Immature natural killer cell (primary cell): ENCODE measurements around the gene METRN. TPM values are rescaled to one million over a fixed set of nuclear protein-coding genes. Genes with fewer than 3 reads are reported as not detected.
"Not testable (repeated sequence)": the region's sequence is repeated elsewhere in the genome, so short reads cannot be mapped to it uniquely, and the experiment has no call there.

Source experiments
- DNase-seq, 3 donors: peaks; one replicate each; pipeline ENCODE4 v3.0.0; 2022; ENCODE audit warnings: mixed read lengths in 1 of 3
- H3K27ac Mint-ChIP-seq, 6 donors: one replicate each; pipeline ENCODE4 v1.8.0; 2020; ENCODE audit warnings: mixed read lengths in 6 of 6, mild to moderate bottlenecking in 5 of 6, inconsistent platforms in 4 of 6, moderate library complexity in 3 of 6
- H3K27me3 Mint-ChIP-seq, 3 donors: one replicate each; pipeline ENCODE4 v1.8.0; 2020 to 2021; ENCODE audit warnings: low read depth in 3 of 3, mild to moderate bottlenecking in 3 of 3, mixed read lengths in 3 of 3, moderate library complexity in 3 of 3, inconsistent platforms in 1 of 3
- H3K36me3 Mint-ChIP-seq, 3 donors: one replicate each; pipeline ENCODE4 v1.8.0; 2020; ENCODE audit warnings: mixed read lengths in 3 of 3, inconsistent platforms in 2 of 3, mild to moderate bottlenecking in 2 of 3
- H3K4me1 Mint-ChIP-seq, 2 donors: one replicate each; pipeline ENCODE4 v1.8.0; 2020; ENCODE audit warnings: inconsistent platforms in 2 of 2, mild to moderate bottlenecking in 2 of 2, mixed read lengths in 2 of 2, moderate library complexity in 1 of 2
- H3K4me3 Mint-ChIP-seq, 5 donors: one replicate each; pipeline ENCODE4 v1.8.0; 2020; ENCODE audit warnings: mild to moderate bottlenecking in 5 of 5, mixed read lengths in 5 of 5, inconsistent platforms in 3 of 5, moderate library complexity in 3 of 5
- H3K9me3 Mint-ChIP-seq, 6 donors: one replicate each; pipeline ENCODE4 v1.8.0; 2020; ENCODE audit warnings: mild to moderate bottlenecking in 6 of 6, mixed read lengths in 6 of 6, inconsistent platforms in 4 of 6, moderate library complexity in 3 of 6
- polyA plus RNA-seq, 3 donors: library from polyadenylated mRNA; unstranded; fragments of 300-500 nt; fragmentation: Illumina TruSeq; gene quantifications; one replicate each; pipeline ENCODE4 v1.2.3, GENCODE V29; 2021

METRN gene
- polyA plus RNA-seq, 3 donors from 2014 or later = 29.6 to 61.7 (median 45.4) TPM

DNA sequence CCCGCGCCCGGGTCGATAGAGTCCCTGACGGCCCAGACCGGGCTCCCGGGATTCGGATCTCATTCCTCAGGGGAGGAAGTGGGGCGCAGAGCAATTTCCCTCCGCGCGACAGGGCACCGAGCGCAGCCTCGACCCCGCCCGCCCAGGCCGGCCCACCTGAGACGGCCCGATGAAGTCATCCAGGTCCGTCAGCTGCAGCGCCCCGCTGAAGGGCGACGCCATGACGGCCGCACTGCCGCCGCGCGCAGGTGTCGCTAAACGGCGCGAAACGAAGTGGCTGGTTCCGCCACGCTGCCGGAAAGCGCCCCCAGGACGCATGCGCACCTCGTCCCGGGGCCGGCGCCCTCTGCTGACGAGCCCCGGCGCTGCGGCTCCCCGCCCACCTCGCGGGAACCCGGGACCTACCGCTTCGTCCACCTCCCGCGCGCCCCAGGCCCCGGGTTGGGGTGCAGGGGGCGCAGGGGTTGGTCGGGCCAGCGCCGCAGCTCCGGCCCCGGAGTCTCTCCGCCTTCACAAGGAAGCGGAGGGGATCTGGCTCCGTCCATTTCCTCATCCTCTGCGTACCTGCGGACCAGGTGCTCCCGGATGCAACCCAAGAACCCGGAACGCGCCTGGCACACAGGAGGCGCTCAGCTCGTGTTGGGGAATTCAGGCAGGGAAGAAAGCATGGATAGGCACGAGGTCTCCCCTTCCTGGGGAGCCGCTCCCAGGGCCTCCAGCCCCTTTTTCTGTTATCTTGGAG is 26.0 kb downstream of the METRN start, which contains the start of gene CIAO3:
TSS of gene CIAO3 (minus strand) at position 234 of the 742 bp plus-strand sequence. CDS start at position 222, 12 bp downstream.
- DNase-seq = peak; percentile 90 to 92 (median 91)
- no peaks in the 10 kb centered on the region for H3K9me3 Mint-ChIP-seq
- peaks cover 0 to 4% (median 1%) of the 10 kb centered on the region in 3 donors for H3K27me3 Mint-ChIP-seq
- peak within 1 kb of the TSS in 3 of 6 donors; percentile 32 to 58 (median 57) for H3K27ac Mint-ChIP-seq
- peaks cover 8 to 15% of the 10 kb centered on the region in 2 donors for H3K4me1 Mint-ChIP-seq
- peak within 1 kb of the TSS; percentile 69 to 82 (median 76) for H3K4me3 Mint-ChIP-seq
- H3K36me3 Mint-ChIP-seq = peaks cover 0 to 4% (median 0%) of the 10 kb centered on the region in 3 donors

DNA sequence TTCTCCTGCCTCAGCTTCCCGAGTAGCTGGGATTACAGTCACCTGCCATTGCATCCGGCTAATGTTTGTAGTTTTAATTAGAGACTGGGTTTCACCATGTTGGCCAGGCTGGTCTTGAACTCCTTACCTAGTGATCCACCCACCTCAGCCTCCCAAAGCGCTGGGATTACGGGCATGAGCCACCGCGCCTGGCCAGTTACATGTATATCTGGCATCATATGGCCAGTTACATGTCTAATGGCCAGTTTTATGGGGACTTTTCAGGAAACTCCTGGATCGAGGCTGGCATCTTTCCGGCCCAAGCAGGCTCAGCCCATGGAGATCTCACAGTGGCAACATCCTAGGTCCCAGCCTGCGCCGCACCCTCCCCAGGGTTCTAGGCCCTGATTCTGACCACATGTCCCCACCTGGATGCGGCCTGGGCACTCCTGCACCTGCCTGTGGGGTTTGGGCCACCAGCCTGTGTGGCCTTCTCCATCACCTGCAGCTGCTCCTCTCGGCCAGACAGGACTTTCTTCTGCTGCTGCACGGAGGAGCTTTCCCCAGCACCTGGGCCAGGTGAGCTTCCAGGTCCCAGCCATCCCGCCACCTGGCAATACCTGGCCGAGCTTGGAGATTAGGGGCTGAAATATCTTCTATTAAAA is 27.2 kb downstream of the METRN start:
- H3K36me3 Mint-ChIP-seq = no peaks in the 10 kb centered on the region
- peaks cover 8 to 15% of the 10 kb centered on the region in 2 donors for H3K4me1 Mint-ChIP-seq

DNA sequence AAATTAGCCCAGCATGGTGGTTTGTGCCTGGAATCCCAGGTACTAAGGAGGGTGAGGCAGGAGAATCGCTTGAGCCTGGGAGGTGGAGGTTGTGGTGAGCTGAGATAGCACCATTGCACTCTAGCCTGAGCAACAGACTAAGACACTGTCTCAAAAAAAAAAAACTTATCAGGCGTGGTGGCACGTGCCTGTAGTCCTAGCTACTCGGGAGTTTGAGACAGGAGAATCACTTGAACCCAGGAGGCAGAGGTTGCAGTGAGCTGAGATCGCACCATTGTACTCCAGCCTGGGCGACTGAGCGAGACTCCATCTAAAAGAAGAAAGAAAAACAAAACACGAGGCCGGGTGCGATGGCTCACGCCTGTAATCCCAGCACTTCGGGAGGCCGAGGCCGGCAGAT is 28.0 kb downstream of the METRN start:
- H3K36me3 Mint-ChIP-seq, H3K4me3 Mint-ChIP-seq, H3K27ac Mint-ChIP-seq, DNase-seq, H3K9me3 Mint-ChIP-seq, H3K27me3 Mint-ChIP-seq: not testable (repeated sequence)
- peaks cover 8 to 15% of the 10 kb centered on the region in 2 donors for H3K4me1 Mint-ChIP-seq

More for the DNA sequence above, 27.2 kb downstream of the METRN start:
- DNase-seq = no peak
- Mint-ChIP-seq H3K4me3 (peak overlapping the region; percentile 45 to 67 (median 63)), H3K27ac (no peak overlapping the region), H3K27me3 (peaks cover 0 to 6% (median 1%) of the 10 kb centered on the region in 3 donors), H3K9me3 (no peaks in the 10 kb centered on the region)

DNA sequence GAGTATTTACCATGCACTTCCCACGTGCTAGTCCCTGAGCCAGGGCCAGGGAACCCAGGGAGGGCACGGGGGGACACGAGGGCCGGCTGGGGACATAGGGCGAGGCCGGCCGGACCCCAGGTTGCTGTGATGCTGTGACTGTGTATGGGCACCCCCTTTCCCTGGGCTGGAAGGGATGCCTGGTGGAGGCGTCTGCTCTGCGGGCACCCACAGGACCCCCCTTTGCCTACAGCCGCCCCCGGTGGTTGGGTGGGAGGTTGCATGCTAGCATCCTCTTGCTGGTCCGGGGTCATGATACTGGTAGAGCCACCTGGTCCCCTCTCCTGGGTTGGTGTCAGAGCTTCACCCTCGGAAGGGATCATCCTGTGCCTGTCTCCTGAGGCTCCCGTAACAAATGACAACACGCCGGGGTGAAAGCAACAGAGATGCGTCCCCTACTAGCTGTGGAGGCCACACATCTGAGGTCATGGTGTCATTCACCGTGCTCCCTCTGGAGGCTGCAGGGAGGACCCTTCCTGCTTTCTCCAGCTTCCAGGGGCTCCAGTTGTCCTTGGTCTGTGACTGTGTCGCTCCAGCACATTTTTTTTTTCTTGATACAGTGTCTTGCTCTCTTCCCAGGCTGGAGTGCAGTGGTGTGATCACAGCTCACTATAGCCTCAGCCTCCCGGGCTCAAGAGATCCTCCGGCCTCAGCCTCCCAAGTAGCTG is 29.0 kb downstream of the METRN start:
- Mint-ChIP-seq H3K27ac (no peak overlapping the region), H3K9me3 (no peaks in the 10 kb centered on the region), H3K36me3 (no peaks in the 10 kb centered on the region), H3K4me3 (no peak overlapping the region), H3K4me1 (peaks cover 8 to 13% of the 10 kb centered on the region in 2 donors), H3K27me3 (peaks cover 0 to 2% (median 0%) of the 10 kb centered on the region in 3 donors)
- DNase-seq = no peak

DNA sequence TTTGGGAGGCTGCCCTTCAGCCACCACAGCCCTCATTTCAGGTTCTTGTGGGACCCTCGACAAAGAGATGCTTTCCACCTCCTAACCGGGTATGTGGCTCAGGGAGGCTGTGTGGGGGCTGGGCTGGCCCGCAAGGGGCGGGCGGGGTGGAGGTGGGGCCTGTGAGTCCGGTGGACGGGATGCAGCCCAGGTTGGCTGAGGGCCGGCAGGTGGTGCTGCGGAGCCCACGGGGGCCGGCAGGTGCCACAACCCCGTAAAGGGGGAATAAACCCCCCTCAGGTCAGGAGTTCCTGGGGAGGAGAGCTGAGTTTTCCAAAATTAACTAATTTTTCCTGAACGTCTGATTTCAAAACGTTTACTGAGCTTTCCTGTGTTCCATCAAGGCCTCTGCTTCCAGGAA is 30.8 kb downstream of the METRN start:
- no peaks in the 10 kb centered on the region for H3K9me3 Mint-ChIP-seq
- no peak overlapping the region for H3K4me3 Mint-ChIP-seq
- no peak overlapping the region for H3K27ac Mint-ChIP-seq
- H3K27me3 Mint-ChIP-seq = peaks cover 0 to 2% (median 0%) of the 10 kb centered on the region in 3 donors
- H3K4me1 Mint-ChIP-seq = peaks cover 0 to 3% of the 10 kb centered on the region in 2 donors
- DNase-seq = no peak
- no peaks in the 10 kb centered on the region for H3K36me3 Mint-ChIP-seq

DNA sequence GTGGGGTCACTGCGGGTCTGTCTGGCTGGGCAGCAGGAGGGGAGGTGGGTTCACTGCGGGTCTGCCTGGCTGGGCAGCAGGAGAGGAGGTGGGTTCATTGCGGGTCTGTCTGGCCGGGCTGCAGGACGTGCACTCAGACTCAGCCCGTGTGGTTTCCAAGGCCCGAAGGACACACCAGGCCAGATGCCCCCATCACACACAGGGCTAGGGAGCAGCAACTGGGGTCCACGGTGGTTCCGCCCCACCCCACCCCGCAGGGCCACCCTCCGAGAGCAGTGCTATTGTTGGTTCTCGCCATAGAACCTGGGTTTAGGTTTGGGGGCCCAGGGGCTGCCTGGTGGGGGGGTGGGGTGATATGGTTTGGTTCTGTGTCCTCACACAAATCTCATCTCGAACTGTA is 31.7 kb downstream of the METRN start:
- H3K4me3 Mint-ChIP-seq = no peak overlapping the region
- peaks cover 0 to 3% (median 2%) of the 10 kb centered on the region in 3 donors for H3K27me3 Mint-ChIP-seq
- no peak for DNase-seq

DNA sequence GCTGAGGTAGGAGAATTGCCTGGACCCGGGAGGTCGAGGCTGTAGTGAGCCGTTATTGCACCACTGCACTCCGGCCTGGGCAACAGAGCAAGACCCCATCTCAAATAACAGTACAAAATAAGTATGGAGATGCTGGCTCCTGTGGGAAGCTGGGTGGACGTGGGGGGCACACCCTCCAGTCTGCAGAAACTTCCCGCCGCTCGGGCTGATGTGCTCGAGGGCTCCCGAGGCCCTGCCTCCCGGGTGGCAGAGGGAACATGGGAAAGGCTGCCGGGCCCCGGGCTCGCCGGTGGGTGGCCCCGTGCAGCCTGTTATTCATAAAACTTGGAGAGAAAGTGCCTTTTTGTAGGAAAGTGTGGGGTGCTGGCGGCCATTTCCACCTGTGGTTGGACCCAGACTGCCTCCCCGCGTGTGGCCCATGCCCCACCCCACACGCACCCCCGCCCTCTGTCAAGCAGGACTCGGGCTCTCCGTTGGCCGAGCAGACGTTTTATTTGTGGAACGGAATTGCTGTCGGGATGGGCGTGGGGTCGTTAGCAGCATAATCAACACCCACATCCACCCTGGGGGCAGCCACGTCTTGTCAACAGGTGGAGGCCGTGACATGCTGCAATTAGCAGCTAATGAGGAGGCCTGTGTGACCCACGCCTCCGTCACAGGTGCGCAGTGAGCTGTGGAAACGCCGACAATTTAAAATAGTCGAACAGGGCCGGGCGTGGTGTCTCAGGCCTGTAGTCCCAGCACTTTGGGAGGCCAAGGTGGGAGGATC is 33.2 kb downstream of the METRN start:
- DNase-seq = no peak
- peaks cover 0 to 4% (median 2%) of the 10 kb centered on the region in 3 donors for H3K27me3 Mint-ChIP-seq
- no peaks in the 10 kb centered on the region for H3K36me3 Mint-ChIP-seq
- no peak overlapping the region for H3K27ac Mint-ChIP-seq
- no peak overlapping the region for H3K4me3 Mint-ChIP-seq
- H3K9me3 Mint-ChIP-seq = no peaks in the 10 kb centered on the region
- H3K4me1 Mint-ChIP-seq = no peaks in the 10 kb centered on the region

More for the DNA sequence above, 31.7 kb downstream of the METRN start:
- Mint-ChIP-seq H3K9me3 (no peaks in the 10 kb centered on the region), H3K27ac (no peak overlapping the region), H3K36me3 (no peaks in the 10 kb centered on the region), H3K4me1 (peaks cover 0 to 1% of the 10 kb centered on the region in 2 donors)

DNA sequence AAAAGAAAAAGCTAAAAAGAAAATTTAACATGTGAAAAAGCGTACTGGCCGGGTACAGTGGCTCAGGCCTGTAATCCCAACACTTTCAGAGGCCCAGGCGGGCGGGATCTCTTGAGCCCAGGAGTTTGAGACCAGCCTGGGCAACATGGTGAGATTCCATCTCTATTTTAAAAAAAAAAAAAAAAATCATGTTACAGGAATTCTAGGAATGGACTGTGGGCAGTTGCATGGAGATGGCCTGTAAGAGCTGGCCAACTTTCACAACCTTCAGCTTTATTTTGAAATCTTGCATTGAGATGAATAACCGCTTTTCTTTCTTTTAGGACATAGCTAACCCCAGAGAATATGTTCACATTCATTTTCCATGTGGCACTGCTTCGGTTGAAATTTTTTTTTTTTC is 34.1 kb downstream of the METRN start:
- Mint-ChIP-seq H3K4me1 (no peaks in the 10 kb centered on the region), H3K4me3 (no peak overlapping the region), H3K27me3 (peaks cover 0 to 5% (median 2%) of the 10 kb centered on the region in 3 donors), H3K36me3 (no peaks in the 10 kb centered on the region), H3K27ac (no peak overlapping the region), H3K9me3 (no peaks in the 10 kb centered on the region)
- DNase-seq = no peak

DNA sequence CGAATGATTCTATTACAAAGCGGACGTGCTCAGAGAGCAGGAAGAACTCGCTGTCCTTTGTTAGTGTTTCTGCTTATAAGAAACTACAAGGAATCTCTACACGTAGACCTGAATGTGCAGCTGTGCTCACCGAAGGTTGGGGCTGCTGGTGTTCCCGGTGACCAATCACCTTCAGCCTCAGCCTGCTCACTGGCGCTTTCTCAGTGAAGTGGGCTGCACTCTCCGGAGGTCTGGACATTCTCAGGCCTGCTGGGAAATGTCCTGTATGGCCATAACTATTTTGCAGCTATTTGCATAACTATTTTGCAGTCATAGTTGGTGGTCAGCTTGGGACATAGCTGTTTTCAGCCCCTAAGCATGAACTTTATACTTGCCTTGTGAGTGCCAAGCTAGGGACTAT is 35.6 kb downstream of the METRN start:
- DNase-seq = no peak
- no peaks in the 10 kb centered on the region for H3K4me1 Mint-ChIP-seq
- H3K36me3 Mint-ChIP-seq = no peaks in the 10 kb centered on the region
- no peaks in the 10 kb centered on the region for H3K9me3 Mint-ChIP-seq
- H3K4me3 Mint-ChIP-seq = no peak overlapping the region
- peaks cover 0 to 5% (median 2%) of the 10 kb centered on the region in 3 donors for H3K27me3 Mint-ChIP-seq
- no peak overlapping the region for H3K27ac Mint-ChIP-seq

DNA sequence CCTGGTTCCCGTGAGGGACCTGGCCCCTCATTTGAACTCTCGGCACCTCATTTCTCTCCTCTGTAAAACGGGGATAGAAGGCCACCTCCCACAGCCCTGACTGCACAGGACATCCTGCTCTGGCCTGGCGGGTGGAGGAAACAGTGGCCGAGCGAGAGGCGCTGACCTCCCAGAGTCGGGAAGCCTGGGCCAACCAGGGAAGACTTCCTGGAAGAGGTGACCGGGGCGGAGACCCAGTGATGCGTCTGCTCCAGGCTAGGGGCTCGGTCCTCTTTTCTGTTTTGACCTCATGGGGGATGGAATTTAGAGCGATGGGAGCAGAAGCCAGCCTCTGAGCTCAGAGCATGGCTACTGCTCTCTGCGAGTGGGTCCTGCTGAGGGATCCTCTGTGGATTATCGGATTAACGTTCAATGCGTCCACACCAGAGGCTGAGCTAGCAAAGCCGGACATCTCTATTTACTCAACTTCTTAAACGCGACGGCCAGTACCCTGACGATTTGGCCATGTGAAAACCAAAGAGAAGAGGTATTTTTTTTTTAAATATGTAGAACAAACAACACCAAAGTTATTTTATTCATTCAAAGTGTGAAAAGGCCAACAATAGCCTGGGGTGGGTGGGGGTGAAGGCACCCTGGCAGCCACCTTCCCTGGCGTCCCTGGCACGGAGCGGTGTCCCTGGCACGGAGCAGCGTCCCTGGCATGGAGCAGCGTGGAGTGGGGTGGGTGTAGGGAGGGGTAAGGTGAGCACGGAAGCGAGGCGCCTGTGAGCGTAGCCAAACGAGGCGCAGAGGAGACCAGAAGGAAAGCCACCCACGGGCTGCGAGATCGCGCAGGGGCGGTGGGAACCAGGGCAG is 36.5 kb downstream of the METRN start:
- Mint-ChIP-seq H3K4me3 (no peak overlapping the region), H3K36me3 (no peaks in the 10 kb centered on the region), H3K27me3 (peaks cover 0 to 5% (median 2%) of the 10 kb centered on the region in 3 donors), H3K27ac (no peak overlapping the region), H3K4me1 (no peaks in the 10 kb centered on the region), H3K9me3 (no peaks in the 10 kb centered on the region)
- DNase-seq = no peak

DNA sequence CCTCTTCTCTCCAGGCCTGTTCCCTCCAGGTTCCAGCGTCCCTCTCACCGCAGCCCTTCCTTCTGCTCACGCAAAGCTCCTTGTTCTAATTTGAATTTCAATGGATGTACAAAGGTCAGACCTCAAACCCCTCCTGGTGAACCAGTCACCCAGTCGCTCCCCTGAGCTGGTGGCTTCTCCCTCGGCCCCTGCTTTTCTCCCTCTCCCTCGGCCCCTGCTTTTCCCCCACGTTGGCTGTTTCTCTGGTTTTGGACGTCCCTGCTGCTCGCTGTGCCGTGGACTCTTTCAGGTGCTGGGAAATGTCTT is 37.0 kb downstream of the METRN start:
- H3K4me1 Mint-ChIP-seq = no peaks in the 10 kb centered on the region
- H3K27ac Mint-ChIP-seq = no peak overlapping the region
- H3K36me3 Mint-ChIP-seq = no peaks in the 10 kb centered on the region
- H3K27me3 Mint-ChIP-seq = peaks cover 0 to 5% (median 0%) of the 10 kb centered on the region in 3 donors
- no peak for DNase-seq
- H3K4me3 Mint-ChIP-seq = no peak overlapping the region
- H3K9me3 Mint-ChIP-seq = no peaks in the 10 kb centered on the region

DNA sequence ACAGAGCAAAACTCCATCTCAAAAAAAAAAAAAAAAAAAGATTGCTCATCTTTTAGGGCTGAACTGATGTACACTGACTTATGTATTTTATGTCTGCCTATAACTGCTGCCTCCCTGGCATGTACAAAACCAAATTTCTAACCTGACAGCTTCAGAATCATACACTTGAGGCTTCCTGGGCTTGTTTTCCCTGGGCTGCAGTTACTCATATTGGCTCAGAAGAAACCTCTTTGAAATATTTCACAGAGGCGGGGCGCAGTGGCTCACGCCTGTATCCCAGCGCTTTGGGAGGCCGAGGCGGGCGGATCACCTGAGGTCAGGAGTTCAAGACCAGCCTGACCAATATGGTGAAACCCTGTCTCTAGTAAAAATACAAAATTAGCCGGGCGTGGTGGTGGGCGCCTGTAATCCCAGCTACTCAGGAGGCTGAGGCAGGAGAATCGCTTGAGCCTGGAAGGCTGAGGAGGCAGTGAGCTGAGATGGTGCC is 39.2 kb downstream of the METRN start:
- not testable (repeated sequence) for H3K36me3 Mint-ChIP-seq, H3K27me3 Mint-ChIP-seq, DNase-seq, H3K9me3 Mint-ChIP-seq, H3K4me1 Mint-ChIP-seq, H3K4me3 Mint-ChIP-seq, H3K27ac Mint-ChIP-seq

DNA sequence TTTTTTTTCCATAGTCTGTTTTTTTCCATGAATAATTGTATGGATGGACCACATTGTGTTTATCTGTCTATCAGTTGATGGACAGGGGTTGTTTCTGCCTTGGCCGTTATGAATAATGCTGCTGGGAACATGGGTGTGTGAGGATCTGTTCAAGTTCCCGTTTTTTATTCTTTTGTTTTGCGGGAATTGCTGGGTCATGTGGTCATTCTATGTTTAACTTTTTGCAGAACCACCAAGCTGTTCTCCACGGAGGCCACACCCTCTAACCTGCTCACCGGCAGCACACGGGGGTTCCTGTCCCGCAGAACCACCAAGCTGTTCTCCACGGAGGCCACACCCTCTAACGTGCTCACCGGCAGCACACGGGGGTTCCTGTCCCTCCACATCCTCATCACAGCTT is 39.7 kb downstream of the METRN start:
- DNase-seq = no peak
- Mint-ChIP-seq H3K27me3 (peaks cover 0 to 5% (median 0%) of the 10 kb centered on the region in 3 donors), H3K4me3 (no peak overlapping the region), H3K9me3 (no peaks in the 10 kb centered on the region), H3K27ac (no peak overlapping the region), H3K4me1 (no peaks in the 10 kb centered on the region), H3K36me3 (no peaks in the 10 kb centered on the region)
